AG04450 (cell line): ENCODE measurements around the gene DNAH1. TPM values are rescaled to one million over a fixed set of nuclear protein-coding genes. Genes with fewer than 3 reads are reported as not detected.

Source experiments
- CTCF ChIA-PET: fragments of 300-600, 350-600 bp; formaldehyde crosslinking; extraction: SDS; loops from one replicate; lab custom pipeline; 2022; ENCODE audit warnings: antibody characterized with exemption, inconsistent platforms; lab: Charles Lee
- POLR2A ChIA-PET: fragments of 350-600 bp; formaldehyde crosslinking; extraction: SDS; loops from one replicate; lab custom pipeline; 2021; ENCODE audit warnings: antibody characterized with exemption, inconsistent platforms; lab: Yijun Ruan, JAX
- DNase-seq: peaks from one replicate; pipeline ENCODE4 v3.0.0-alpha.2; 2011; ENCODE audit warnings: low read depth, low spot score
- H3K27ac ChIP-seq: one replicate; pipeline ENCODE4 v1.5.1; 2012; ENCODE audit warnings: low read depth, low read length, control low read depth
- H3K27me3 ChIP-seq: one replicate; pipeline ENCODE4 v1.6.0; 2012; ENCODE audit warnings: low read length; ENCODE audit not compliant: control insufficient read depth, insufficient read depth
- H3K4me3 ChIP-seq: 2 replicates; pipeline ENCODE4 v1.5.1; 2011; ENCODE audit warnings: mild to moderate bottlenecking, low read depth, low read length, control low read depth
- H3K9me3 ChIP-seq: 2 replicates; pipeline ENCODE4 v1.5.1; 2012; ENCODE audit warnings: low read length; ENCODE audit not compliant: control insufficient read depth, insufficient read depth
- CTCF ChIP-seq: IDR thresholded peaks from 2 replicates; pipeline ENCODE4 v1.5.1; 2011; ENCODE audit warnings: low read depth, low read length, control low read depth, inconsistent platforms
- polyA plus RNA-seq: library from polyadenylated mRNA; depleted of rRNA; stranded (reverse); fragments of >200 nt; gene quantifications from 2 replicates; pipeline ENCODE4 v1.2.3, GENCODE V29; 2011; rRNA removed
- small RNA-seq: library from RNA; depleted of rRNA; stranded (forward); fragments of <200 nt; gene quantifications from one replicate; pipeline ENCODE3, GENCODE V24; 2012; ENCODE audit warnings: low read depth; ENCODE audit not compliant: insufficient read length

The DNAH1 gene
- polyA plus RNA-seq, 1 experiment: 1.4 TPM

- Histone ChIP-seq H3K4me3 (no peak overlapping the region), H3K9me3 (no peaks in the 10 kb centered on the region), H3K27ac (no peak overlapping the region), H3K27me3 (no peaks in the 10 kb centered on the region)
- ChIA-PET CTCF (interaction anchor here (0.6 to 11.7 kb wide), 12 partner anchors 8 to 171 kb away, joined by 3 to 359 read pairs (median 4); no protein-coding TSS in a partner anchor), POLR2A (interaction anchor here (1.2 kb wide), 1 partner anchor 21 kb away, joined by 4 read pairs; no protein-coding TSS in a partner anchor)
- no peak for TF ChIP-seq CTCF
- no peak for DNase-seq
Observed at GRCh38 chr3:52447512-52448355, 131.6 kb downstream of the DNAH1 start.

Small RNA genes lying within 50 kb of the gene (small RNA-seq; reads per million reads assigned to genes)
- gene MIR135A1 (not detected), gene MIRLET7G (98,839 reads per million, percentile 100 among the genes with 10 or more reads in this experiment)

Other genes with a start within 250 kb of the DNAH1 start
- gene POC1A, start 161.9 kb upstream of the DNAH1 start, polyA plus RNA-seq: 4.1 and 4.5 TPM in 2 replicates
- 61.4 and 61.7 TPM in 2 replicates for gene ALAS1, start 118.2 kb upstream of the DNAH1 start, polyA plus RNA-seq
- 0.02 and 0.05 TPM in 2 replicates for gene TLR9, start 90.7 kb upstream of the DNAH1 start, polyA plus RNA-seq
- gene TWF2, start 77.2 kb upstream of the DNAH1 start, polyA plus RNA-seq: 96.6 and 128 TPM in 2 replicates
- gene PPM1M, start 70.6 kb upstream of the DNAH1 start, polyA plus RNA-seq: 29.2 and 34.4 TPM in 2 replicates
- gene WDR82, start 37.7 kb upstream of the DNAH1 start, polyA plus RNA-seq: 69.2 and 77.6 TPM in 2 replicates
- 4.0 and 5.5 TPM in 2 replicates for gene GLYCTK, start 28.5 kb upstream of the DNAH1 start, polyA plus RNA-seq
- 44.1 and 48.7 TPM in 2 replicates for gene BAP1, start 93.7 kb downstream of the DNAH1 start, polyA plus RNA-seq
- 1.8 and 2.6 TPM in 2 replicates for gene PHF7, start 94.3 kb downstream of the DNAH1 start, polyA plus RNA-seq
- 0.02 TPM in 1 of 2 replicates, not detected in the other for gene SEMA3G, start 128.8 kb downstream of the DNAH1 start, polyA plus RNA-seq
- 1.7 and 1.9 TPM in 2 replicates for gene TNNC1, start 137.7 kb downstream of the DNAH1 start, polyA plus RNA-seq
- gene NISCH, start 139.3 kb downstream of the DNAH1 start, polyA plus RNA-seq: 71.0 and 73.0 TPM in 2 replicates
- 0.02 TPM in 1 of 2 replicates, not detected in the other for gene STAB1, start 179.0 kb downstream of the DNAH1 start, polyA plus RNA-seq
- 97.9 and 154 TPM in 2 replicates for gene NT5DC2, start 217.5 kb downstream of the DNAH1 start, polyA plus RNA-seq
- 8.7 and 9.5 TPM in 2 replicates for gene UQCC5, start 220.3 kb downstream of the DNAH1 start, polyA plus RNA-seq